ENCODE data around the gene SMCO3.
A peak's percentile ranks its signal among the peaks of the same experiment; 100 is the strongest.
"Not testable (repeated sequence)": the region's sequence is repeated elsewhere in the genome, so short reads cannot be mapped to it uniquely, and the experiment has no call there.

The SMCO3 gene

GRCh38 chr12:14774074-14774905, 39.7 kb downstream of the SMCO3 start:
- peak; percentile 96 for DNase-seq

DNA sequence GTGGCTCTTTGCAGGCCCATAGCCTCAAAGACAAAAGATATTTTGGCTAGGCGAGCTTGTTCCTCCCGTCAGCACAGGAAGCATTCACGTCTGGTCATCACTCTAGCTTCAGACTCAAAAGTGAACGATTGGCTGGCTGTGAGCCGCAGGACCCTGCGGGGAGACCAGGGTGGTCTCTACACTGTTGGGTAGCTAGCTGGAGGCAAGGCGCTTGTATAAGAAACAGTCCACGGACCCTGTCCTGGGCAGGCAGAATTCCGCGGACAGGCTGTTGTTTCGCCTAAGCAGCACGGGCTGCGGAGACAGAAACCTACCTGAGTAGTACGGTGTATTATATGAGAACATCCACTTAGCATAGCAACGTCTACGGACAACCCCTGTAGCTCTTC, 40.3 kb downstream of the SMCO3 start:
- DNase-seq: peak; percentile 39

DNA sequence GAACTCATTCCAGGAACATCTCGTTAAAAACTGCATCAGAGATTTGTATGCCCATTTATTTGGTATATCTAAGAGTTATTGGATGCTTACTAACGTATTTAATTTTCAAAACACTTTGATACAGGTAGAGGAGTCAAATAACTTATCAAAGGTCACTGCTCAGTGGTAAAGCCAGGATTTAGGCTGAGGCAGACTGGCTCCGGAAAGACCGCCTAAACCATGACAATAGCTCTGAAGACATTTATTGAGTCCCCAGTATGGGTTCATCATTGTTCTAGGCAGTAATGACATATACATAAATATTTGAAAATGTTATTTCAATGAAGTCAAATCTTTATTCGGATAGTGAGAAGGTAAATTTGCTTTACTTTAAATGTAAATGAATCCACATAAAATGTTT, 41.0 kb downstream of the SMCO3 start:
- DNase-seq: no peak

GRCh38 chr12:14771651-14772137, 42.3 kb downstream of the SMCO3 start:
- peak; percentile 60 for DNase-seq

DNA sequence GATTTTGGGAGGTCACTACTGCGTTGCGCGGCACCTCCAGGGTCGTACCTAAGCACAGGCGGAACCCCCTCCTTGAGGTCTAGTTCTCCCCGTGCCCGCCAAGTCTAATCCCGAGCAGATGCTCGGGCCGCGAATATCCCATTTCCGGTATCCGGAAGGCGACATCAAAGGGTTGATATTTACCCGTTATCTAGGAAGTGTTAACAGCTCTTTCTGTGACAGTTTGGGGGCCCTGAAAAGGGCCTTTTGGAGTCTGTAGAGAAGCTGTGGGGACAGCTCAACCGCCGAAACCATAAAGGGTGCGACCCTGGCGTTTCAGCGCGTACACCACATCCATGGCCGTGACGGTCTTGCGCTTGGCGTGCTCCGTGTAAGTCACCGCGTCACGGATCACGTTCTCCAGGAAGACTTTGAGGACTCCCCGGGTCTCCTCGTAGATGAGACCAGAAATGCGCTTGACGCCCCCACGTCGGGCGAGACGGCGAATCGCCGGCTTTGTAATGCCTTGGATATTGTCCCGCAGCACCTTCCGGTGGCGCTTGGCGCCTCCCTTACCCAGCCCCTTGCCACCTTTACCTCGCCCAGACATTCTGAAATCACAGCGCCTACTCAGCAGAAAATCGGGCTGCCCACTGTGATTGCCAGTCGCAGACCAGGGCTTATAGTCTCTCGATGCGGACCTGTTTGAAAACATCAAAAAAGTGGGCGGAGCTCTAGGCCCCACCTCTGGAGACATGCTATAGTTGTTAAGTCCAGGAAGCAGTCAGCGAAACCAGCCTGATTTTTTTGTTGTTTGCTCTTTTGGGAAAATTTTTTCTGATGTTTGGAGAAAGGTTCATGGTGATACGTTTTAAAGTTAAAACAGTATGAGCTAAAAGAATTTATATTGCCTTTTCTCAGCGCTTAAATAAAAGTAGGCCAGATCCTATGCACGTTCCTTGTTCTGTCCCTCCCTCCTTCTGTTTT, 43.2 kb downstream of the SMCO3 start:
- DNase-seq: peak; percentile 98

DNA sequence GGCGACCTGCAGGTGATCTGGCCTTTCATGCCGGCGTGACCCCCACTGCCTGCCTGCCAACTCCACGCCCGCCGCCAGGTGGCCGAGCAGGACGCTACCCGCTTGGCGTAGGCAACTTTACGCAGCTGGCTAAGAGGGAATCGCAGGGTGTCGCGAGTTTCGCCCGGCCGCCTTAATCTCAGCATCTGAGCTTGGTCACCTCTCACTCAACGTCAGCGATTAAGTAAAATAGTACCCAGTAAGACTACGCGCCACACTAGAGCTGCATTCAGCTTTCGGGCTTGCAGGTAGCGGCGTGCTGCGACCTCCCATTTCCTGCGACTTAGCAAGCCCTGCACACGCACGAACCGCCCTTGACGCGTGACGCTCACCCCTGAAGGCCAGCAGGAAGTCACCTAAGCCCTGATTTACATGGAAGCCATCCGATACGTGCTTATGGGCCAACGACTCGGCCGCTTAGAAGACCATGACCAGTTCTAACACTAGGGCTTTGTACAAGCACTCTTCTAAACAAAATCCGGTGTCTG, 44.0 kb downstream of the SMCO3 start:
- DNase-seq: peak; percentile 91

DNA sequence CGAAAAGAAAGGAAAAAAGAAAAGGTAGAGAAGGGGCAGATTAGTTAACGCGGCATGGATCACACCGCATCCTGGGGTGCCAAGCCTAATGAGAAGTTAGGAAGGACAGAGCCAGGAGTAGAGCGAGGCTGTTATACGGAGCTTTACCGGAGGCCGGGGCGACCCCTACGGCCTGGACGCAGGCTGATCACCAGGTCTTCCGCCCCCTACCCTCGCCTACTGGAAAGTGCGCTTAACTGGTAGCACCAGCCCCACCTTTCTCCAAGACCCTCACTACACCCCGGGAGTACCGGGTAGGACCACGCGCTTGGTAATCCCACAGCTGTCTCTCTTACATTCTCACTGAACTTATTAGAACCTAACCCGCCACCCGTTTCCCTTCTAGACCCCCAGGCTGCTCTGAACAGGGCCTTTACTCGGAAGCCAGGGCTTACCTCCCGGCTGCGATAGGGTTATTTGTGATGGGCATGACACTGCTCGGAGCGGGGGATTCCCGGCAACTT, 44.5 kb downstream of the SMCO3 start:
- DNase-seq: peak; percentile 56

DNA sequence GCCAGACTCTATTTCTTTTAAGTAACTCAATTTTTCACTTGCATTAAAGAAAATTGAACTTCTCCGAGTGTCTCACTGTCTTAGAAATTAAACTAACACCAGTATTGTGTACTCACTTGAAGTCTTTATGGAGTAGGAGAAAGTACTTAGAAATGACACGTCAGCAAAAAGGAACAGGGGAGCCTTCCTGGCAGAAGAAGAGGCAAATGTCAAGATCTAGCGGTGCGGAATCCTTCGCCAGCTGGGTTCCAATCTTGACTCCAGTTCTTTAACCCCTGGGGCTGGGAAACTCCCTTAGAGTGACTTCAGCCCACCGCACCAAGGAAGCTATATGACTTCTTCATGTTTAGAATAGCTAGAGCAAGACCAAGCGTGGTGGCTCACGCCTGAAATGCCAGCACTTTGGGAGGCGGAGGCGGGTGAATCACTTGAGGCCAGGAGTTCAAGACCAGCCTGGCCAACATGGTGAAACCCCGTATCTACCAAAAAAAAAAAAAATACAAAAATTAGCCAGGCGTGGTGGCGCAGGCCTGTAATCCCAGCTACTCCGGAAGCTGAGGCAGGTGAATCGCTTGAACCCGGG, 45.1 kb downstream of the SMCO3 start:
- DNase-seq: peak; percentile 41

- no peak for DNase-seq
Measured at GRCh38 chr12:14767617-14768016, 46.4 kb downstream of the SMCO3 start.

- no peak for DNase-seq
Measured at GRCh38 chr12:14766649-14767215, 47.2 kb downstream of the SMCO3 start.

DNA sequence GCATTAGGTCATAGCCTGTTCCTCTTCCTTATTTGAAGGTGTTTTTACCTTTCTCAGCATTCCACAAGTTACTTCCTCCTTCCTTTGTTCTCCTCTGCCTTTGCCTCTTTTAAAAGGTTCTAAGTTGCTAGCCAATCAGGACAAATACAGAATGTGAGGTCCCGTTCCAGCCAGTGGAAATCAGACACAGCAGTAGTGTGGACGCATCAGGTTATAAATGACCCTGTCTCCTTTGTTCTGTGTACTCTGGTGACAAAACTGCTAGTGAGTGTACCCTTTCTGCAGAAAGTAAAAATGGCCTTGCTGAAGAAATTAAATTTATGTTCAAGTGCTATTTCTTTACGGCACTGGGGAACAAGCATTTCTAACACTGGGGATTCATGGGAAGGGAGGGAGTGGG, 48.0 kb downstream of the SMCO3 start:
- DNase-seq: not testable (repeated sequence)

GRCh38 chr12:14765398-14765797, 48.6 kb downstream of the SMCO3 start:
- DNase-seq: no peak

DNA sequence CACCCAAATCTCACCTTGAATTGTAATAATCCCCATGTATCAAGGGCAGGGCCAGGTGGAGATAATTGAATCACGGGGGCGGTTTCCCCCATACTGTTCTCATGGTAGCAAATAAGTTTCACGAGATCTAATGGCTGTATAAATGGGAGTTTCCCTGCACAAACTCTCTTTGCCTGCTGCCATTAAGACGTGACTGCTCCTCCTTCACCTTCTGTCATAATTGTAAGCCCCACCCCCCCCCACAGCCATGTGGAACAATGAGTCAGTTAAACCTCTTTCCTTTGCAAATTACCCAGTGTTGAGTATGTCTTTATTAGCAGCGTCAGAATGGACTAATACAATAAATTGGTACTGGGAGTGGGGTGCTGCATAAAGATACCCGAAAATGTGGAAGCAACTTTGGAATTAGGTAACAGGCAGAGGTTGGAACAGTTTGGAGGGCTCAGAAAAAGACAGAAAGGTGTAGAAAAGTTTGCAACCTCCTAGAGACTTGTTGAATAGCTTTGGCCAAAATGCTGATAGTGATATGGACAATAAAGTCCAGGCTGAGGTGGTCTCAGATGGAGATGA, 54.2 kb downstream of the SMCO3 start:
- DNase-seq: not testable (repeated sequence)

GRCh38 chr12:14756334-14757143, 57.4 kb downstream of the SMCO3 start:
- DNase-seq: peak; percentile 9

Measured in activated CD4-positive, alpha-beta T cell treated with anti-CD3 and anti-CD28 coated beads, Interleukin-2, Interleukin-6, amounts not matched to agents 100 ng/mL and 50 ng/mL, durations not matched to agents 16 hours and 8 hours (primary cell).